ENCODE measurements around the gene TSC22D2. TPM values are rescaled to one million over a fixed set of nuclear protein-coding genes. Genes with fewer than 3 reads are reported as not detected.

Gene TSC22D2
- total and polyA plus RNA-seq, 2 donors, result 5.3 to 21.5 TPM

Other genes starting within 250 kb of the TSC22D2 start
- gene SERP1, start 138.2 kb downstream of the TSC22D2 start, total RNA-seq, result 77.8 TPM
- gene SERP1, start 138.2 kb downstream of the TSC22D2 start, polyA plus RNA-seq, result 94.1 TPM
- 117 TPM for gene EIF2A, start 138.5 kb downstream of the TSC22D2 start, total RNA-seq
- 91.8 TPM for gene EIF2A, start 138.5 kb downstream of the TSC22D2 start, polyA plus RNA-seq
- gene SELENOT, start 195.0 kb downstream of the TSC22D2 start, total RNA-seq, result 141 TPM
- 64.5 TPM for gene SELENOT, start 195.0 kb downstream of the TSC22D2 start, polyA plus RNA-seq